KMS-11 (cell line): ENCODE results near the gene PTPRT.

Source experiments
- H2AFZ ChIP-seq: fragments of 200-600 bp; sonication (generic); 2 replicates; pipeline ENCODE4 v1.6.1; 2016; ENCODE audit warnings: antibody characterized with exemption, mixed run types, low read depth
- H3K27ac ChIP-seq: fragments of 200-600 bp; sonication (generic); 2 replicates; pipeline ENCODE4 v1.6.1; 2016; ENCODE audit warnings: mild to moderate bottlenecking, mixed run types
- H3K27me3 ChIP-seq: fragments of 200-600 bp; sonication (generic); 2 replicates; pipeline ENCODE4 v1.6.1; 2017; ENCODE audit warnings: mild to moderate bottlenecking, low read depth, mixed run types, moderate library complexity; ENCODE audit not compliant: insufficient read depth
- H3K36me3 ChIP-seq: fragments of 200-600 bp; sonication (generic); 2 replicates; pipeline ENCODE4 v1.6.1; 2017; ENCODE audit warnings: mild to moderate bottlenecking, mixed run types; ENCODE audit not compliant: insufficient read depth
- H3K4me1 ChIP-seq: fragments of 200-600 bp; sonication (generic); 2 replicates; pipeline ENCODE4 v1.6.1; 2016; ENCODE audit warnings: mild to moderate bottlenecking, low read depth, mixed run types; ENCODE audit not compliant: poor library complexity, severe bottlenecking
- H3K4me2 ChIP-seq: fragments of 200-600 bp; sonication (generic); 2 replicates; pipeline ENCODE4 v1.7.0; 2016; ENCODE audit warnings: mild to moderate bottlenecking, mixed run types
- H3K4me3 ChIP-seq: fragments of 200-600 bp; sonication (generic); IDR thresholded peaks from 2 replicates; pipeline ENCODE4 v1.6.1; 2017; ENCODE audit warnings: low read depth, low read length, mixed read lengths; ENCODE audit not compliant: insufficient read depth
- H3K79me2 ChIP-seq: fragments of 200-600 bp; sonication (generic); 2 replicates; pipeline ENCODE4 v1.6.1; 2016; ENCODE audit warnings: low read depth, mixed run types; ENCODE audit not compliant: insufficient read depth
- H3K9ac ChIP-seq: fragments of 200-600 bp; sonication (generic); 2 replicates; pipeline ENCODE4 v1.6.1; 2016; ENCODE audit warnings: mild to moderate bottlenecking, mixed run types
- H4K20me1 ChIP-seq: fragments of 200-600 bp; sonication (generic); 2 replicates; pipeline ENCODE4 v1.6.1; 2016; ENCODE audit warnings: mild to moderate bottlenecking, mixed run types; ENCODE audit not compliant: insufficient read depth
- CTCF ChIP-seq: fragments of 200-600 bp; sonication (generic); conservative IDR thresholded peaks from 2 replicates; pipeline ENCODE4 v1.6.1; 2017; ENCODE audit warnings: low read depth, mild to moderate bottlenecking, antibody characterized with exemption, low read length, moderate library complexity, mixed read lengths

The PTPRT gene

GRCh38 chr20:43022081-43022480 is 167.6 kb downstream of the PTPRT start:
- Histone ChIP-seq H2AFZ (no peak overlapping the region), H3K36me3 (no peaks in the 10 kb centered on the region), H3K9ac (no peak overlapping the region), H3K4me2 (no peak overlapping the region), H3K4me3 (no peak overlapping the region), H4K20me1 (no peaks in the 10 kb centered on the region), H3K27ac (no peak overlapping the region), H3K79me2 (no peaks in the 10 kb centered on the region), H3K27me3 (no peaks in the 10 kb centered on the region), H3K4me1 (no peaks in the 10 kb centered on the region)
- TF ChIP-seq CTCF: no peak

GRCh38 chr20:43017241-43018030 is 172.3 kb downstream of the PTPRT start:
- Histone ChIP-seq H4K20me1 (no peaks in the 10 kb centered on the region), H3K4me3 (no peak overlapping the region), H3K4me2 (no peak overlapping the region), H3K36me3 (no peaks in the 10 kb centered on the region), H3K27ac (no peak overlapping the region), H3K27me3 (no peaks in the 10 kb centered on the region), H3K4me1 (no peaks in the 10 kb centered on the region), H2AFZ (no peak overlapping the region), H3K9ac (no peak overlapping the region), H3K79me2 (no peaks in the 10 kb centered on the region)
- no peak for TF ChIP-seq CTCF

- no peaks in the 10 kb centered on the region for H3K27me3 ChIP-seq
- H2AFZ ChIP-seq: no peak overlapping the region
- no peaks in the 10 kb centered on the region for H3K4me1 ChIP-seq
- H3K9ac ChIP-seq: no peak overlapping the region
- H3K4me2 ChIP-seq: no peak overlapping the region
- no peaks in the 10 kb centered on the region for H3K36me3 ChIP-seq
- H3K27ac ChIP-seq: no peak overlapping the region
- H3K4me3 ChIP-seq: no peak overlapping the region
- no peaks in the 10 kb centered on the region for H3K79me2 ChIP-seq
- no peak for TF ChIP-seq CTCF
- no peaks in the 10 kb centered on the region for H4K20me1 ChIP-seq
These were observed 173.4 kb downstream of the PTPRT start for GRCh38 chr20:43016257-43016656.

GRCh38 chr20:43015566-43015965 is 174.1 kb downstream of the PTPRT start:
- no peak for TF ChIP-seq CTCF
- Histone ChIP-seq H4K20me1 (no peaks in the 10 kb centered on the region), H3K4me2 (no peak overlapping the region), H3K4me1 (no peaks in the 10 kb centered on the region), H3K27ac (no peak overlapping the region), H2AFZ (no peak overlapping the region), H3K9ac (no peak overlapping the region), H3K36me3 (no peaks in the 10 kb centered on the region), H3K27me3 (no peaks in the 10 kb centered on the region), H3K79me2 (no peaks in the 10 kb centered on the region), H3K4me3 (no peak overlapping the region)
